K562 (cell line): ENCODE results near the gene VMP1. TPM values are rescaled to one million over a fixed set of nuclear protein-coding genes. Genes with fewer than 3 reads are reported as not detected.

Experiments used
- ARID3A ChIP-seq: IDR thresholded peaks from 2 replicates; pipeline ENCODE4 v1.6.1; 2012; ENCODE audit warnings: low read depth, low read length, improper control_type of control experiment, borderline replicate concordance
- BACH1 ChIP-seq: fragments of 200-800 bp; sonication (Bioruptor generic); IDR thresholded peaks from 2 replicates; pipeline ENCODE4 v1.6.1; 2016; ENCODE audit warnings: missing genetic modification characterization, missing compliant biosample characterization
- C11orf30 ChIP-seq: fragments of 450-650 bp; IDR thresholded peaks from 2 replicates; pipeline ENCODE4 v1.6.1; 2016; ENCODE audit warnings: low read depth, mild to moderate bottlenecking
- EP300 ChIP-seq: IDR thresholded peaks from 2 replicates; pipeline ENCODE4 v1.6.1; 2012; ENCODE audit warnings: low read length, improper control_type of control experiment
- GTF2F1 ChIP-seq: IDR thresholded peaks from 2 replicates; pipeline ENCODE4 v1.6.1; 2011; ENCODE audit warnings: low read depth, low read length, improper control_type of control experiment
- GTF3C2 ChIP-seq: IDR thresholded peaks from 3 replicates; pipeline ENCODE4 v1.6.1; 2011; ENCODE audit warnings: borderline replicate concordance, mild to moderate bottlenecking, moderate library complexity; ENCODE audit not compliant: insufficient read length; ENCODE audit errors: extremely low read depth
- HMGXB4 ChIP-seq: sonication (generic); formaldehyde crosslinking; IDR thresholded peaks from 2 replicates; pipeline ENCODE4 v1.8.1; 2023; ENCODE audit warnings: mild to moderate bottlenecking, missing genetic modification reagents
- KLF13 ChIP-seq: fragments of 450-650 bp; IDR thresholded peaks from 2 replicates; pipeline ENCODE4 v1.6.1; 2016; ENCODE audit warnings: missing genetic modification characterization, low read depth, mild to moderate bottlenecking, missing compliant biosample characterization, moderate library complexity, borderline replicate concordance
- MAFF ChIP-seq: IDR thresholded peaks from 2 replicates; pipeline ENCODE4 v1.6.1; 2012; ENCODE audit warnings: low read length, improper control_type of control experiment
- MEF2D ChIP-seq: conservative IDR thresholded peaks from 2 replicates; pipeline ENCODE4 v1.6.1; 2016; ENCODE audit warnings: low read depth, missing genetic modification characterization, missing compliant biosample characterization
- MYBL2 ChIP-seq, 2 experiments: fragments of 450-650 bp in 1 of 2; sonication (generic) in 1 of 2; formaldehyde crosslinking in 1 of 2; IDR thresholded peaks; 2 replicates each; pipeline versions ENCODE4 v1.6.1 to v1.8.1; 2017 to 2022; ENCODE audit warnings: borderline replicate concordance in 1 of 2, inconsistent platforms in 1 of 2, low read depth in 1 of 2, mild to moderate bottlenecking in 1 of 2, missing genetic modification reagents in 1 of 2, moderate library complexity in 1 of 2
- NEUROD1 ChIP-seq: fragments of 150-350 bp; IDR thresholded peaks from 2 replicates; pipeline ENCODE4 v1.6.1; 2014; ENCODE audit warnings: borderline replicate concordance, low read length, low read depth; ENCODE audit not compliant: partially characterized antibody
- NFIC ChIP-seq: fragments of 450-650 bp; IDR thresholded peaks from 2 replicates; pipeline ENCODE4 v1.6.1; 2017; ENCODE audit warnings: mild to moderate bottlenecking, inconsistent platforms
- PRPF4 ChIP-seq: fragments of 200-400 bp; formaldehyde crosslinking; IDR thresholded peaks from one replicate; pipeline ENCODE4 v1.6.1; 2017; ENCODE audit warnings: low read length, low read depth, mild to moderate bottlenecking; ENCODE audit not compliant: insufficient read depth, poor library complexity, severe bottlenecking
- RFX7 ChIP-seq: fragments of 250-450 bp; sonication (Bioruptor Pico); IDR thresholded peaks from 2 replicates; pipeline ENCODE4 v1.5.1; 2021; ENCODE audit warnings: mild to moderate bottlenecking
- SIX5 ChIP-seq, 2 experiments: IDR thresholded peaks; 2 replicates each; pipeline ENCODE4 v1.6.1; 2011; ENCODE audit warnings: low read length in 2 of 2, borderline replicate concordance in 1 of 2, low read depth in 1 of 2, mild to moderate bottlenecking in 1 of 2, moderate library complexity in 1 of 2; ENCODE audit not compliant: insufficient read depth in 1 of 2
- SMARCA4 ChIP-seq: fragments of 450-650 bp; IDR thresholded peaks from 2 replicates; pipeline ENCODE4 v1.6.1; 2016
- SUPT5H ChIP-seq: fragments of 450-650 bp; IDR thresholded peaks from 2 replicates; pipeline ENCODE4 v1.6.1; 2016
- TAL1 ChIP-seq: fragments of 450-650 bp; IDR thresholded peaks from 2 replicates; pipeline ENCODE4 v1.6.1; 2016; ENCODE audit warnings: mild to moderate bottlenecking
- TCF3 ChIP-seq: sonication (generic); formaldehyde crosslinking; IDR thresholded peaks from 2 replicates; pipeline ENCODE4 v1.4.0; 2020; ENCODE audit warnings: mild to moderate bottlenecking, missing genetic modification reagents
- TCF7 ChIP-seq: sonication (generic); IDR thresholded peaks from 2 replicates; pipeline ENCODE4 v1.6.1; 2016; ENCODE audit warnings: antibody characterized with exemption, borderline replicate concordance
- ZBTB8A ChIP-seq: fragments of 450-650 bp; IDR thresholded peaks from 2 replicates; pipeline ENCODE4 v1.6.1; 2018; ENCODE audit warnings: mild to moderate bottlenecking, moderate library complexity; ENCODE audit not compliant: partially characterized antibody
- ZNF175 ChIP-seq: fragments of 200-800 bp; sonication (Bioruptor generic); IDR thresholded peaks from 2 replicates; pipeline ENCODE4 v1.6.1; 2016; ENCODE audit warnings: low read depth, mild to moderate bottlenecking, missing genetic modification characterization, missing compliant biosample characterization
- ZNF3 ChIP-seq: fragments of 250-450 bp; sonication (Bioruptor Pico); IDR thresholded peaks from 2 replicates; pipeline ENCODE4 v1.5.0; 2021; ENCODE audit warnings: mild to moderate bottlenecking, moderate library complexity
- polyA plus RNA-seq, 8 experiments: library from polyadenylated mRNA; depleted of rRNA in 4 of 8; stranded (reverse) in 5 of 8; unstranded in 3 of 8; fragments of >200 nt; fragmentation: Nextera tagmentation in 2 of 8; fragmentation: Illumina TruSeq in 1 of 8; extraction: Ambion mirVana in 2 of 8; extraction: Trizol in 1 of 8; gene quantifications; 2 replicates each; pipeline versions ENCODE4 v1.2.1 to v1.2.3, GENCODE V29; 2011 to 2014; ENCODE audit warnings: inconsistent platforms in 1 of 8, missing spikeins in 1 of 8
- total RNA-seq, 7 experiments: library from RNA; depleted of rRNA in 6 of 7; stranded (reverse); fragments of >200 nt in 6 of 7; fragmentation: Illumina TruSeq in 2 of 7; extraction: Trizol in 2 of 7; gene quantifications; 2 replicates each; pipeline versions ENCODE4 v1.2.1 to v1.2.3, GENCODE V29; 2011 to 2021; ENCODE audit warnings: low replicate concordance in 1 of 7

Gene VMP1
- total and polyA plus RNA-seq, 9 of the 15 experiments (the other 6 are each of a cell fraction or from before 2014, with no cell fraction given), result 123 to 304 (median 151) TPM

GRCh38 chr17:59754552-59754951 is 47.1 kb downstream of the VMP1 start (continued):
- TF ChIP-seq TCF7, result peak; percentile 53; the same call in 1 of the 2 replicates
- peak; percentile 35; the same call in 1 of the 2 replicates for TF ChIP-seq EP300
- no peak for TF ChIP-seq SUPT5H
- TF ChIP-seq ARID3A, result peak; percentile 26; the same call in 1 of the 2 replicates
- TF ChIP-seq GTF3C2, result no peak
- TF ChIP-seq NEUROD1, result no peak
- no peak for TF ChIP-seq C11orf30
- TF ChIP-seq NFIC, result peak; percentile 12; the same call in 1 of the 2 replicates
- TF ChIP-seq SIX5 (IDR thresholded peaks at IDR 0.05; ENCODE audit: borderline replicate concordance in 1 of 2, insufficient read depth in 1 of 2, low read depth in 1 of 2, low read length in 2 of 2), result no peak
- no peak for TF ChIP-seq BACH1 (tag)
- TF ChIP-seq MYBL2 (IDR thresholded peaks at IDR 0.05; ENCODE audit: low read depth), result no peak
- TF ChIP-seq MYBL2 (CRISPR knock-in tag; IDR thresholded peaks at IDR 0.05; ENCODE audit: borderline replicate concordance), result no peak
- TF ChIP-seq MEF2D, result no peak
- no peak for TF ChIP-seq RFX7
- no peak for TF ChIP-seq ZNF3 (CRISPR knock-in tag)
- TF ChIP-seq ZBTB8A, result no peak
- no peak for TF ChIP-seq TAL1
- TF ChIP-seq GTF2F1, result no peak
- peak; percentile 47; the same call in 1 of the 2 replicates for TF ChIP-seq SMARCA4
- TF ChIP-seq HMGXB4, result no peak
- TF ChIP-seq TCF3, result peak; percentile 24; the same call in 1 of the 2 replicates
- TF ChIP-seq KLF13, result no peak
- TF ChIP-seq ZNF175, result 0 out of 2 replicates have a peak, but pooled peaks have one; percentile 41
- TF ChIP-seq PRPF4, result no peak
- TF ChIP-seq MAFF, result no peak
